Lung (tissue), 12 donors: ENCODE data around the gene FANCM. TPM values are rescaled to one million over a fixed set of nuclear protein-coding genes. Genes with fewer than 3 reads are reported as not detected.

ENCODE experiments used
- ATAC-seq: fragments of 200-7000 bp; cut with Tn5 transposase; one replicate; pipeline ENCODE4 v1.9.1; 2020; ENCODE audit warnings: moderate number of reproducible peaks; ENCODE audit not compliant: insufficient read depth, low FRiP score
- DNase-seq, 3 donors: peaks; one replicate each; pipeline ENCODE4 v3.0.0-alpha.2; 2013 to 2017
- H3K27ac ChIP-seq, 2 donors: one replicate each; pipeline ENCODE4 v1.5.1; 2013; ENCODE audit warnings: mild to moderate bottlenecking in 2 of 2, moderate library complexity in 2 of 2, control low read depth in 1 of 2, inconsistent platforms in 1 of 2, low read depth in 1 of 2, low read length in 1 of 2
- H3K27me3 ChIP-seq, 3 donors: one replicate each; pipeline ENCODE4 v1.5.1; 2013; ENCODE audit warnings: low read length in 2 of 3; ENCODE audit not compliant: control insufficient read depth in 3 of 3, insufficient read depth in 3 of 3
- H3K36me3 ChIP-seq, 4 donors: one replicate each; pipeline ENCODE4 v1.5.1; 2013; ENCODE audit warnings: low read length in 4 of 4, mild to moderate bottlenecking in 1 of 4, moderate library complexity in 1 of 4; ENCODE audit not compliant: control insufficient read depth in 4 of 4, insufficient read depth in 4 of 4
- H3K4me1 ChIP-seq, 5 donors: one replicate each; pipeline ENCODE4 v1.5.1; 2013; ENCODE audit warnings: low read length in 5 of 5, mild to moderate bottlenecking in 2 of 5, moderate library complexity in 1 of 5; ENCODE audit not compliant: control insufficient read depth in 5 of 5, insufficient read depth in 5 of 5
- H3K4me3 ChIP-seq: one replicate; pipeline ENCODE4 v1.5.1; 2013; ENCODE audit warnings: mild to moderate bottlenecking, control low read depth, moderate library complexity
- H3K9ac ChIP-seq, 2 donors: one replicate each; pipeline ENCODE4 v1.5.1; 2013; ENCODE audit warnings: low read length in 2 of 2, control low read depth in 1 of 2; ENCODE audit not compliant: insufficient read depth in 1 of 2
- H3K9me3 ChIP-seq, 4 donors: one replicate each; pipeline ENCODE4 v1.5.1; 2013; ENCODE audit warnings: low read length in 3 of 4, mild to moderate bottlenecking in 1 of 4, moderate library complexity in 1 of 4; ENCODE audit not compliant: control insufficient read depth in 4 of 4, insufficient read depth in 3 of 4
- CTCF ChIP-seq: IDR thresholded peaks from 2 replicates; pipeline ENCODE4 v1.5.1; 2012; ENCODE audit warnings: mild to moderate bottlenecking; ENCODE audit errors: control extremely low read depth, extremely low read depth
- WGBS, 2 donors: extraction: QIAGEN DNeasy Blood & Tissue Kit; methylation state at CpG; one replicate each; pipeline ENCODE4 v1.1.7; 2013; 5-methylcytosine and 5-hydroxymethylcytosine counted together
- polyA plus RNA-seq, 2 donors: library from polyadenylated mRNA; stranded (reverse); fragments of 200-250 nt; gene quantifications; one replicate each; pipeline ENCODE4 v1.2.1, GENCODE V29; 2013
- total RNA-seq, 2 donors: library from RNA; depleted of rRNA in 1 of 2; stranded (reverse); fragments of >200 nt in 1 of 2; gene quantifications; one replicate each; pipeline ENCODE4 v1.2.1, GENCODE V29; 2014 to 2021
- donor health status: control.
- donor health status: control.
- donor health status: Bipolar disorder and iron deficiency.
- donor health status: healthy.
- donor health status: DM: yes; HTN: yes; CAD: no.

The FANCM gene
- total and polyA plus RNA-seq, 4 donors: 0.88 to 13.6 (median 4.3) TPM

- no peak for DNase-seq
- Histone ChIP-seq H3K9me3 (no peaks in the 10 kb centered on the region), H3K9ac (no peak overlapping the region), H3K4me3 (no peak overlapping the region), H3K27me3 (no peaks in the 10 kb centered on the region), H3K27ac (no peak overlapping the region), H3K36me3 (peaks cover 8 to 21% (median 15%) of the 10 kb centered on the region in 4 donors), H3K4me1 (peaks cover 0 to 3% (median 0%) of the 10 kb centered on the region in 5 donors)
- TF ChIP-seq CTCF: no peak
- 95 to 98% methylated on average over 2 of the region's 2 CpGs for WGBS, 2 donors
- ATAC-seq: no peak
Observed at GRCh38 chr14:45094275-45094674, 41.5 kb upstream of the FANCM start.

- TF ChIP-seq CTCF: no peak
- Histone ChIP-seq H3K4me3 (no peak overlapping the region), H3K27me3 (no peaks in the 10 kb centered on the region), H3K9me3 (no peaks in the 10 kb centered on the region), H3K4me1 (peaks cover 0 to 2% (median 0%) of the 10 kb centered on the region in 5 donors), H3K9ac (no peak overlapping the region), H3K36me3 (peaks cover 9 to 29% (median 17%) of the 10 kb centered on the region in 4 donors), H3K27ac (no peak overlapping the region)
- no peak for DNase-seq
- no peak for ATAC-seq
- 91 to 93% methylated on average over 4 of the region's 4 CpGs for WGBS, 2 donors
Observed at GRCh38 chr14:45095143-45095542, 40.6 kb upstream of the FANCM start.

GRCh38 chr14:45096218-45096617 is 39.5 kb upstream of the FANCM start:
- peaks cover 9 to 30% (median 21%) of the 10 kb centered on the region in 4 donors for H3K36me3 ChIP-seq
- TF ChIP-seq CTCF: no peak
- peaks cover 0 to 2% (median 0%) of the 10 kb centered on the region in 5 donors for H3K4me1 ChIP-seq
- H3K4me3 ChIP-seq: no peak overlapping the region
- H3K27ac ChIP-seq: no peak overlapping the region
- no peak overlapping the region for H3K9ac ChIP-seq
- no peaks in the 10 kb centered on the region for H3K27me3 ChIP-seq
- DNase-seq: no peak
- WGBS, 2 donors: 94 to 95% methylated on average over 4 of the region's 4 CpGs
- no peaks in the 10 kb centered on the region for H3K9me3 ChIP-seq
- no peak for ATAC-seq

GRCh38 chr14:45103806-45104205 is 31.9 kb upstream of the FANCM start:
- Histone ChIP-seq H3K27ac (no peak overlapping the region), H3K4me1 (no peaks in the 10 kb centered on the region), H3K9ac (no peak overlapping the region), H3K4me3 (no peak overlapping the region), H3K36me3 (peaks cover 9 to 31% (median 20%) of the 10 kb centered on the region in 4 donors), H3K9me3 (no peaks in the 10 kb centered on the region), H3K27me3 (no peaks in the 10 kb centered on the region)
- no peak for DNase-seq
- TF ChIP-seq CTCF: no peak
- ATAC-seq: no peak
